ENCODE data around the gene TGFB1.

TGFB1 gene

DNA sequence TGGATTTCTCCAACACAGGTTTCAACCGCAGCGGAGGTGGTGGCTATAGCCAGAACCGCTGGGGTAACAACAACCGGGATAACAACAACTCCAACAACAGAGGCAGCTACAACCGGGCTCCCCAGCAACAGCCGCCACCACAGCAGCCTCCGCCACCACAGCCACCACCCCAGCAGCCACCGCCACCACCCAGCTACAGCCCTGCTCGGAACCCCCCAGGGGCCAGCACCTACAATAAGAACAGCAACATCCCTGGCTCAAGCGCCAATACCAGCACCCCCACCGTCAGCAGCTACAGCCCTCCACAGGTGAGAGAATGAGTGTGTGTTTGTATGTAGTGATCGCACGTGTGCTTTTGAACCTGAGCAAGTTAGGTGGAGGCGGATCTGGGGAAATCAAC, 49.8 kb downstream of the TGFB1 start (continued):
- TF ChIP-seq, protein P1, sequence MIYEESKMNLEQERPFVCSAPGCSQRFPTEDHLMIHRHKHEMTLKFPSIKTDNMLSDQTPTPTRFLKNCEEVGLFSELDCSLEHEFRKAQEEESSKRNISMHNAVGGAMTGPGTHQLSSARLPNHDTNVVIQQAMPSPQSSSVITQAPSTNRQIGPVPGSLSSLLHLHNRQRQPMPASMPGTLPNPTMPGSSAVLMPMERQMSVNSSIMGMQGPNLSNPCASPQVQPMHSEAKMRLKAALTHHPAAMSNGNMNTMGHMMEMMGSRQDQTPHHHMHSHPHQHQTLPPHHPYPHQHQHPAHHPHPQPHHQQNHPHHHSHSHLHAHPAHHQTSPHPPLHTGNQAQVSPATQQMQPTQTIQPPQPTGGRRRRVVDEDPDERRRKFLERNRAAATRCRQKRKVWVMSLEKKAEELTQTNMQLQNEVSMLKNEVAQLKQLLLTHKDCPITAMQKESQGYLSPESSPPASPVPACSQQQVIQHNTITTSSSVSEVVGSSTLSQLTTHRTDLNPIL (CRISPR knock-in tag; IDR thresholded peaks at IDR 0.05; ENCODE audit: low read depth), result no peak

DNA sequence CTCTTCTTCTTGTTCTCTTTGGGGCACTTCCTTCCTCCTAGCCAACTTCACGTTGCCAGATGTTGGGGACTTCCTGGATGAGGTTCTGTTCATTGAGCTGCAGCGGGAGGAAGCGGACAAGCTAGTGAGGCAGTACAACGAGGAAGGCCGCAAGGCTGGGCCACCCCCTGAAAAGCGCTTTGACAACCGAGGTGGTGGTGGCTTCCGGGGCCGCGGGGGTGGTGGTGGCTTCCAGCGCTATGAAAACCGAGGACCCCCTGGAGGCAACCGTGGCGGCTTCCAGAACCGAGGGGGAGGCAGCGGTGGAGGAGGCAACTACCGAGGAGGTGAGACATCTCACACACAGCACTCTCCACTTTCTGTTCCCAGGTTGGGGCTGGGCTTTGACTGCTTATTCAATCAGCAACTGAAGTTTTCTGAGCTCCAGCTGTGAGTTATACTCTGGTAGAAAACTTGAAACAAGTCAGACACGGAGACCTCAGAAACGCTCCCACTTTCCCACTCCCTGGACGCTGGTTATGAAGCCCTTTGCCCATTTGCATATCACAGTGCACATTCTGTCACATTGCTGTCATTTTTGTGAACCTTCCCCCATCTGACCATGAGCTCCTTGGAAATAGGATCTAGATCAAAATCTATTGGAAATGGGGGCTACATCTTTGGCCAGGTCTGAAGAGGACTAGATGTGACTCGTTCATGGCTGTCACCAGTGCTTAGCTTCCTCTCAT, 50.9 kb downstream of the TGFB1 start:
- ATAC-seq, result no peak
- no peak for TF ChIP-seq ZNF565 (CRISPR knock-in tag; conservative IDR thresholded peaks at IDR 0.05; ENCODE audit: low read depth)
- TF ChIP-seq ESRRG (CRISPR knock-in tag; IDR thresholded peaks at IDR 0.05), result no peak
- no peak for TF ChIP-seq ZFP30 (CRISPR knock-in tag; IDR thresholded peaks at IDR 0.05)
- TF ChIP-seq, protein P2, sequence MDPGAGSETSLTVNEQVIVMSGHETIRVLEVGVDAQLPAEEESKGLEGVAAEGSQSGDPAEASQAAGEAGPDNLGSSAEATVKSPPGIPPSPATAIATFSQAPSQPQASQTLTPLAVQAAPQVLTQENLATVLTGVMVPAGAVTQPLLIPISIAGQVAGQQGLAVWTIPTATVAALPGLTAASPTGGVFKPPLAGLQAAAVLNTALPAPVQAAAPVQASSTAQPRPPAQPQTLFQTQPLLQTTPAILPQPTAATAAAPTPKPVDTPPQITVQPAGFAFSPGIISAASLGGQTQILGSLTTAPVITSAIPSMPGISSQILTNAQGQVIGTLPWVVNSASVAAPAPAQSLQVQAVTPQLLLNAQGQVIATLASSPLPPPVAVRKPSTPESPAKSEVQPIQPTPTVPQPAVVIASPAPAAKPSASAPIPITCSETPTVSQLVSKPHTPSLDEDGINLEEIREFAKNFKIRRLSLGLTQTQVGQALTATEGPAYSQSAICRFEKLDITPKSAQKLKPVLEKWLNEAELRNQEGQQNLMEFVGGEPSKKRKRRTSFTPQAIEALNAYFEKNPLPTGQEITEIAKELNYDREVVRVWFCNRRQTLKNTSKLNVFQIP (CRISPR knock-in tag; IDR thresholded peaks at IDR 0.05; ENCODE audit: borderline replicate concordance, low read depth), result no peak
- no peak for TF ChIP-seq ZNF70 (CRISPR knock-in tag; IDR thresholded peaks at IDR 0.05)
- TF ChIP-seq GLIS3 (CRISPR knock-in tag; IDR thresholded peaks at IDR 0.05), result no peak
- no peak for TF ChIP-seq PPARA (CRISPR knock-in tag; IDR thresholded peaks at IDR 0.05; ENCODE audit: borderline replicate concordance)
- TF ChIP-seq OSR1 (CRISPR knock-in tag; IDR thresholded peaks at IDR 0.05), result no peak
- TF ChIP-seq BACH2 (CRISPR knock-in tag; IDR thresholded peaks at IDR 0.05; ENCODE audit: borderline replicate concordance), result no peak
- no peak for TF ChIP-seq CSDC2 (CRISPR knock-in tag; IDR thresholded peaks at IDR 0.05)
- no peak for TF ChIP-seq ARNTL (CRISPR knock-in tag; IDR thresholded peaks at IDR 0.05; ENCODE audit: borderline replicate concordance, low read depth)
- TF ChIP-seq, protein P3, sequence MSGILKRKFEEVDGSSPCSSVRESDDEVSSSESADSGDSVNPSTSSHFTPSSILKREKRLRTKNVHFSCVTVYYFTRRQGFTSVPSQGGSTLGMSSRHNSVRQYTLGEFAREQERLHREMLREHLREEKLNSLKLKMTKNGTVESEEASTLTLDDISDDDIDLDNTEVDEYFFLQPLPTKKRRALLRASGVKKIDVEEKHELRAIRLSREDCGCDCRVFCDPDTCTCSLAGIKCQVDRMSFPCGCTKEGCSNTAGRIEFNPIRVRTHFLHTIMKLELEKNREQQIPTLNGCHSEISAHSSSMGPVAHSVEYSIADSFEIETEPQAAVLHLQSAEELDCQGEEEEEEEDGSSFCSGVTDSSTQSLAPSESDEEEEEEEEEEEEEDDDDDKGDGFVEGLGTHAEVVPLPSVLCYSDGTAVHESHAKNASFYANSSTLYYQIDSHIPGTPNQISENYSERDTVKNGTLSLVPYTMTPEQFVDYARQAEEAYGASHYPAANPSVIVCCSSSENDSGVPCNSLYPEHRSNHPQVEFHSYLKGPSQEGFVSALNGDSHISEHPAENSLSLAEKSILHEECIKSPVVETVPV (CRISPR knock-in tag; IDR thresholded peaks at IDR 0.05), result no peak
- no peak for TF ChIP-seq TOX (CRISPR knock-in tag; IDR thresholded peaks at IDR 0.05; ENCODE audit: borderline replicate concordance)
- TF ChIP-seq, protein P4, sequence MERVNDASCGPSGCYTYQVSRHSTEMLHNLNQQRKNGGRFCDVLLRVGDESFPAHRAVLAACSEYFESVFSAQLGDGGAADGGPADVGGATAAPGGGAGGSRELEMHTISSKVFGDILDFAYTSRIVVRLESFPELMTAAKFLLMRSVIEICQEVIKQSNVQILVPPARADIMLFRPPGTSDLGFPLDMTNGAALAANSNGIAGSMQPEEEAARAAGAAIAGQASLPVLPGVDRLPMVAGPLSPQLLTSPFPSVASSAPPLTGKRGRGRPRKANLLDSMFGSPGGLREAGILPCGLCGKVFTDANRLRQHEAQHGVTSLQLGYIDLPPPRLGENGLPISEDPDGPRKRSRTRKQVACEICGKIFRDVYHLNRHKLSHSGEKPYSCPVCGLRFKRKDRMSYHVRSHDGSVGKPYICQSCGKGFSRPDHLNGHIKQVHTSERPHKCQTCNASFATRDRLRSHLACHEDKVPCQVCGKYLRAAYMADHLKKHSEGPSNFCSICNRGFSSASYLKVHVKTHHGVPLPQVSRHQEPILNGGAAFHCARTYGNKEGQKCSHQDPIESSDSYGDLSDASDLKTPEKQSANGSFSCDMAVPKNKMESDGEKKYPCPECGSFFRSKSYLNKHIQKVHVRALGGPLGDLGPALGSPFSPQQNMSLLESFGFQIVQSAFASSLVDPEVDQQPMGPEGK (CRISPR knock-in tag; IDR thresholded peaks at IDR 0.05; ENCODE audit: borderline replicate concordance), result no peak
- no peak for TF ChIP-seq SNAI2 (CRISPR knock-in tag; IDR thresholded peaks at IDR 0.05)
- TF ChIP-seq ISL1 (CRISPR knock-in tag; IDR thresholded peaks at IDR 0.05), result no peak
- TF ChIP-seq, protein P5, sequence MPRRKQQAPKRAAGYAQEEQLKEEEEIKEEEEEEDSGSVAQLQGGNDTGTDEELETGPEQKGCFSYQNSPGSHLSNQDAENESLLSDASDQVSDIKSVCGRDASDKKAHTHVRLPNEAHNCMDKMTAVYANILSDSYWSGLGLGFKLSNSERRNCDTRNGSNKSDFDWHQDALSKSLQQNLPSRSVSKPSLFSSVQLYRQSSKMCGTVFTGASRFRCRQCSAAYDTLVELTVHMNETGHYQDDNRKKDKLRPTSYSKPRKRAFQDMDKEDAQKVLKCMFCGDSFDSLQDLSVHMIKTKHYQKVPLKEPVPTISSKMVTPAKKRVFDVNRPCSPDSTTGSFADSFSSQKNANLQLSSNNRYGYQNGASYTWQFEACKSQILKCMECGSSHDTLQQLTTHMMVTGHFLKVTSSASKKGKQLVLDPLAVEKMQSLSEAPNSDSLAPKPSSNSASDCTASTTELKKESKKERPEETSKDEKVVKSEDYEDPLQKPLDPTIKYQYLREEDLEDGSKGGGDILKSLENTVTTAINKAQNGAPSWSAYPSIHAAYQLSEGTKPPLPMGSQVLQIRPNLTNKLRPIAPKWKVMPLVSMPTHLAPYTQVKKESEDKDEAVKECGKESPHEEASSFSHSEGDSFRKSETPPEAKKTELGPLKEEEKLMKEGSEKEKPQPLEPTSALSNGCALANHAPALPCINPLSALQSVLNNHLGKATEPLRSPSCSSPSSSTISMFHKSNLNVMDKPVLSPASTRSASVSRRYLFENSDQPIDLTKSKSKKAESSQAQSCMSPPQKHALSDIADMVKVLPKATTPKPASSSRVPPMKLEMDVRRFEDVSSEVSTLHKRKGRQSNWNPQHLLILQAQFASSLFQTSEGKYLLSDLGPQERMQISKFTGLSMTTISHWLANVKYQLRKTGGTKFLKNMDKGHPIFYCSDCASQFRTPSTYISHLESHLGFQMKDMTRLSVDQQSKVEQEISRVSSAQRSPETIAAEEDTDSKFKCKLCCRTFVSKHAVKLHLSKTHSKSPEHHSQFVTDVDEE (CRISPR knock-in tag; IDR thresholded peaks at IDR 0.05), result no peak

DNA sequence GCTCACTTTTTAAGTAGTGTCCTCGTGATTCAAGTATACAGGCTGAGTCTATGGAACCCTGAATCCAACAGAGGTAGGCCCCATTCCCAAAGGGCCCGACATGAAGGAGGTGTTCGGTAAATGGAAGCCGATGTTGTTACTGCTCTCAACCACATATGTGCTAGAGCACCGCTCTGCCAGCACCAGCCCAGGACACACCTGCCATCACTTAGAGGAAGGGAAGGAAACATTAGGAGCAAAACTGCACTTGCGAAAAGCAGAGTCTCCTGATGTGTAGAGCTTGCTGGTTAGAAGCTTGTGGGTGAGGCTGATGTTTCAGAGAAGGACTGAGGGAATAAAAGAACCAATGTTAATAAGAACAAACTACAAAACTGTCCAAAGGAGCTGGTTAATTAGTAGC, 53.2 kb downstream of the TGFB1 start:
- no peak for ATAC-seq
- TF ChIP-seq RARB (CRISPR knock-in tag; IDR thresholded peaks at IDR 0.05), result no peak
- no peak for TF ChIP-seq TOX (CRISPR knock-in tag; IDR thresholded peaks at IDR 0.05; ENCODE audit: borderline replicate concordance)
- TF ChIP-seq ISL1 (CRISPR knock-in tag; IDR thresholded peaks at IDR 0.05), result no peak
- TF ChIP-seq SNAI2 (CRISPR knock-in tag; IDR thresholded peaks at IDR 0.05), result no peak
- TF ChIP-seq, protein P2 (CRISPR knock-in tag; IDR thresholded peaks at IDR 0.05; ENCODE audit: borderline replicate concordance, low read depth), result no peak
- TF ChIP-seq ZNF70 (CRISPR knock-in tag; IDR thresholded peaks at IDR 0.05), result no peak
- no peak for TF ChIP-seq BACH2 (CRISPR knock-in tag; IDR thresholded peaks at IDR 0.05; ENCODE audit: borderline replicate concordance)
- TF ChIP-seq ARNTL (CRISPR knock-in tag; IDR thresholded peaks at IDR 0.05; ENCODE audit: borderline replicate concordance, low read depth), result no peak
- TF ChIP-seq ESRRG (CRISPR knock-in tag; IDR thresholded peaks at IDR 0.05), result no peak
- TF ChIP-seq ZNF565 (CRISPR knock-in tag; conservative IDR thresholded peaks at IDR 0.05; ENCODE audit: low read depth), result no peak
- TF ChIP-seq, protein P4 (CRISPR knock-in tag; IDR thresholded peaks at IDR 0.05; ENCODE audit: borderline replicate concordance), result no peak
- TF ChIP-seq, protein P3 (CRISPR knock-in tag; IDR thresholded peaks at IDR 0.05), result no peak
- no peak for TF ChIP-seq ZNF8 (CRISPR knock-in tag; IDR thresholded peaks at IDR 0.05)
